H1 (cell line): ENCODE measurements around the gene MYO1G. TPM values are rescaled to one million over a fixed set of nuclear protein-coding genes. Genes with fewer than 3 reads are reported as not detected.
A peak's percentile ranks its signal among the peaks of the same experiment; 100 is the strongest.

Source experiments
- CTCF ChIA-PET: fragments of 300-600 bp; sonication (Branson Sonifier 250); formaldehyde crosslinking; loops from one replicate; lab custom pipeline; 2021; ENCODE audit not compliant: partially characterized antibody; lab: Charles Lee
- POLR2A ChIA-PET: fragments of 300-600 bp; sonication (Branson Sonifier 250); formaldehyde crosslinking; loops from one replicate; lab custom pipeline; 2021; ENCODE audit warnings: inconsistent platforms; ENCODE audit not compliant: partially characterized antibody; lab: Charles Lee
- DNase-seq, 2 experiments: peaks; one replicate each; pipeline versions ENCODE4 v3.0.0 to v3.0.0-alpha.2; 2010 to 2022; ENCODE audit warnings: low spot score in 2 of 2, low read depth in 1 of 2, mixed read lengths in 1 of 2
- FAIRE-seq: peaks from 2 replicates; lab custom pipeline; 2011; peaks lifted over from hg19 to GRCh38; lab: Jason Lieb, UNC
- H2AFZ ChIP-seq: 2 replicates; pipeline ENCODE4 v1.8.1; 2012; ENCODE audit warnings: low read length, inconsistent platforms
- H2AK5ac ChIP-seq: 2 replicates; pipeline ENCODE4 v1.6.1; 2013; ENCODE audit warnings: low read depth, low read length
- H2BK120ac ChIP-seq: replicated peaks from 2 replicates; pipeline ENCODE3; 2013; ENCODE audit warnings: low read depth, low read length, inconsistent platforms
- H2BK12ac ChIP-seq: 2 replicates; pipeline ENCODE4 v1.6.1; 2013; ENCODE audit warnings: low read depth, low read length
- H2BK15ac ChIP-seq: 2 replicates; pipeline ENCODE4 v1.6.1; 2013; ENCODE audit warnings: low read length
- H2BK20ac ChIP-seq: 2 replicates; pipeline ENCODE4 v1.6.1; 2013; ENCODE audit warnings: low read length
- H2BK5ac ChIP-seq: 2 replicates; pipeline ENCODE4 v1.6.1; 2013; ENCODE audit warnings: low read depth, low read length
- H3K14ac ChIP-seq: 2 replicates; pipeline ENCODE4 v1.6.1; 2013; ENCODE audit warnings: inconsistent platforms; ENCODE audit not compliant: insufficient read length
- H3K18ac ChIP-seq: 2 replicates; pipeline ENCODE4 v1.6.1; 2013; ENCODE audit warnings: low read length; ENCODE audit errors: extremely low read depth
- H3K23ac ChIP-seq: 2 replicates; pipeline ENCODE4 v1.6.1; 2013; ENCODE audit warnings: inconsistent platforms; ENCODE audit not compliant: insufficient read length
- H3K23me2 ChIP-seq: 2 replicates; pipeline ENCODE4 v1.6.1; 2013; ENCODE audit warnings: low read depth, low read length
- H3K27ac ChIP-seq: 2 replicates; pipeline ENCODE4 v1.6.1; 2011; ENCODE audit warnings: low read depth, low read length, inconsistent platforms
- H3K27me3 ChIP-seq, 4 experiments: replicated peaks in 1 of 4; 1 replicate in 1 of 4; 2 replicates in 3 of 4; pipeline versions ENCODE4 v1.6.1 to v1.8.1; 2011 to 2013; ENCODE audit warnings: low read length in 3 of 4, mild to moderate bottlenecking in 3 of 4, inconsistent platforms in 2 of 4, mixed read lengths in 2 of 4, moderate library complexity in 1 of 4; ENCODE audit not compliant: control insufficient read depth in 3 of 4, insufficient read depth in 3 of 4; ENCODE audit errors: extremely low read depth in 1 of 4
- H3K36me3 ChIP-seq, 4 experiments: 2 replicates each; pipeline versions ENCODE4 v1.6.1 to v1.8.1; 2011 to 2013; ENCODE audit warnings: mild to moderate bottlenecking in 4 of 4, low read length in 3 of 4, moderate library complexity in 2 of 4, control low read depth in 1 of 4, inconsistent platforms in 1 of 4; ENCODE audit not compliant: insufficient read depth in 4 of 4, control insufficient read depth in 2 of 4
- H3K4ac ChIP-seq: replicated peaks from 2 replicates; pipeline ENCODE3; 2013; ENCODE audit warnings: low read length, low read depth, mixed read lengths, inconsistent platforms; ENCODE audit not compliant: insufficient read length
- H3K4me1 ChIP-seq, 4 experiments: replicated peaks in 1 of 4; 1 replicate in 1 of 4; 2 replicates in 3 of 4; pipeline versions ENCODE4 v1.6.1 to v1.8.1; 2011 to 2013; ENCODE audit warnings: low read length in 3 of 4, inconsistent platforms in 2 of 4, mixed read lengths in 1 of 4; ENCODE audit not compliant: insufficient read depth in 4 of 4, control insufficient read depth in 3 of 4
- H3K4me2 ChIP-seq, 2 experiments: 2 replicates each; pipeline versions ENCODE4 v1.6.1 to v1.8.1; 2011 to 2013; ENCODE audit warnings: low read depth in 2 of 2, low read length in 2 of 2, control low read depth in 1 of 2, inconsistent platforms in 1 of 2, mild to moderate bottlenecking in 1 of 2; ENCODE audit not compliant: insufficient read depth in 1 of 2
- H3K4me3 ChIP-seq, 4 experiments: fragments of 200-600, 300-600 bp in 1 of 4; sonication (generic), shearing (Covaris generic), sonication (Bioruptor Twin) in 1 of 4; 2 replicates each; pipeline versions ENCODE4 v1.5.1 to v1.8.1; 2011 to 2016; ENCODE audit warnings: low read length in 4 of 4, low read depth in 3 of 4, control low read depth in 2 of 4, inconsistent platforms in 2 of 4, mild to moderate bottlenecking in 2 of 4, mixed read lengths in 1 of 4, moderate library complexity in 1 of 4; ENCODE audit not compliant: insufficient read depth in 2 of 4; ENCODE audit errors: extremely low read depth in 1 of 4
- H3K56ac ChIP-seq: replicated peaks from 2 replicates; pipeline ENCODE3; 2013; ENCODE audit warnings: low read depth, mild to moderate bottlenecking, mixed read lengths, low read length, inconsistent platforms; ENCODE audit not compliant: insufficient read length
- H3K79me1 ChIP-seq: 2 replicates; pipeline ENCODE4 v1.6.1; 2013; ENCODE audit warnings: low read depth, low read length, control low read depth
- H3K79me2 ChIP-seq, 2 experiments: 2 replicates each; pipeline versions ENCODE4 v1.6.1 to v1.8.1; 2012 to 2013; ENCODE audit warnings: low read length in 2 of 2, mild to moderate bottlenecking in 2 of 2, inconsistent platforms in 1 of 2; ENCODE audit not compliant: insufficient read depth in 2 of 2, control insufficient read depth in 1 of 2
- H3K9ac ChIP-seq, 4 experiments: replicated peaks in 1 of 4; 1 replicate in 1 of 4; 2 replicates in 3 of 4; pipeline versions ENCODE4 v1.6.1 to v1.8.1; 2011 to 2013; ENCODE audit warnings: low read depth in 3 of 4, low read length in 3 of 4, control low read depth in 2 of 4, mild to moderate bottlenecking in 2 of 4, moderate library complexity in 2 of 4, inconsistent platforms in 1 of 4; ENCODE audit errors: extremely low read depth in 1 of 4
- H3K9me3 ChIP-seq, 2 experiments: 2 replicates each; pipeline versions ENCODE4 v1.6.1 to v1.8.1; 2012 to 2013; ENCODE audit warnings: mild to moderate bottlenecking in 2 of 2, moderate library complexity in 2 of 2, control low read depth in 1 of 2, inconsistent platforms in 1 of 2, low read depth in 1 of 2, low read length in 1 of 2, mixed read lengths in 1 of 2; ENCODE audit not compliant: insufficient read depth in 2 of 2
- H4K20me1 ChIP-seq, 2 experiments: replicated peaks in 1 of 2; 2 replicates each; pipeline versions ENCODE3 to v1.8.1; 2011 to 2013; ENCODE audit warnings: inconsistent platforms in 2 of 2, low read length in 2 of 2, mild to moderate bottlenecking in 1 of 2; ENCODE audit not compliant: insufficient read depth in 2 of 2, control insufficient read depth in 1 of 2
- H4K5ac ChIP-seq: 2 replicates; pipeline ENCODE4 v1.6.1; 2013; ENCODE audit warnings: low read length, low read depth, mixed read lengths, inconsistent platforms; ENCODE audit not compliant: insufficient read length
- H4K8ac ChIP-seq: 2 replicates; pipeline ENCODE4 v1.8.0; 2013; ENCODE audit warnings: mild to moderate bottlenecking, moderate library complexity, low read length, inconsistent platforms; ENCODE audit not compliant: insufficient read depth; ENCODE audit errors: extremely low read depth
- H4K91ac ChIP-seq: replicated peaks from 2 replicates; pipeline ENCODE3; 2013; ENCODE audit warnings: low read length, mixed read lengths, inconsistent platforms; ENCODE audit not compliant: insufficient read length
- BRCA1 ChIP-seq: IDR thresholded peaks from 2 replicates; pipeline ENCODE4 v1.6.1; 2012; ENCODE audit warnings: low read depth, low read length, improper control_type of control experiment
- KDM1A ChIP-seq: fragments of 200-600, 300-600 bp; sonication (generic); IDR thresholded peaks from 2 replicates; pipeline ENCODE4 v1.7.1; 2016; ENCODE audit warnings: mild to moderate bottlenecking, low read length, borderline replicate concordance
- KDM5A ChIP-seq: fragments of 200-600 bp; IDR thresholded peaks from 2 replicates; pipeline ENCODE4 v1.7.1; 2012; ENCODE audit warnings: mild to moderate bottlenecking, low read length, inconsistent platforms, mixed read lengths
- SP1 ChIP-seq: IDR thresholded peaks from 2 replicates; pipeline ENCODE4 v1.6.1; 2011; ENCODE audit warnings: low read depth, low read length
- WGBS, 2 experiments: shearing (Covaris generic) in 1 of 2; methylation state at CpG; one replicate each; pipeline versions ENCODE4 v1.1.6 to v1.1.7; 2013 to 2015; ENCODE audit warnings: low lambda C conversion rate in 2 of 2, mixed read lengths in 2 of 2, inconsistent platforms in 1 of 2, low coverage in 1 of 2, missing lambda C conversion rate in 1 of 2; ENCODE audit not compliant: insufficient replicate concordance in 2 of 2, insufficient coverage in 1 of 2, insufficient read length in 1 of 2; ENCODE audit errors: extremely low coverage in 1 of 2, missing lambda C conversion rate in 1 of 2; 5-methylcytosine and 5-hydroxymethylcytosine counted together
- polyA plus RNA-seq, 7 experiments: library from polyadenylated mRNA; depleted of rRNA in 3 of 7; stranded (reverse) in 5 of 7; unstranded in 2 of 7; fragments of >200 nt in 5 of 7; fragments of 200-250 nt in 2 of 7; gene quantifications; 1 replicate in 5 of 7; 2 replicates in 1 of 7; 4 replicates in 1 of 7; pipeline versions ENCODE4 v1.2.1 to v1.2.3, GENCODE V29; 2011 to 2013; ENCODE audit warnings: missing spikeins in 2 of 7, mixed read lengths in 2 of 7
- total RNA-seq: library from RNA; stranded (reverse); fragmentation: NEBNext Ultra II Directional; extraction: Animal tissue kit (Norgen Biotek cat#: 25700); gene quantifications from 2 replicates; pipeline ENCODE4 v1.2.1, GENCODE V29; 2021

Gene MYO1G
- total and polyA plus RNA-seq, 2 of the 8 experiments (the other 6 are each of a cell fraction or from before 2014, with no cell fraction given), result 0.08 to 0.19 TPM

DNA sequence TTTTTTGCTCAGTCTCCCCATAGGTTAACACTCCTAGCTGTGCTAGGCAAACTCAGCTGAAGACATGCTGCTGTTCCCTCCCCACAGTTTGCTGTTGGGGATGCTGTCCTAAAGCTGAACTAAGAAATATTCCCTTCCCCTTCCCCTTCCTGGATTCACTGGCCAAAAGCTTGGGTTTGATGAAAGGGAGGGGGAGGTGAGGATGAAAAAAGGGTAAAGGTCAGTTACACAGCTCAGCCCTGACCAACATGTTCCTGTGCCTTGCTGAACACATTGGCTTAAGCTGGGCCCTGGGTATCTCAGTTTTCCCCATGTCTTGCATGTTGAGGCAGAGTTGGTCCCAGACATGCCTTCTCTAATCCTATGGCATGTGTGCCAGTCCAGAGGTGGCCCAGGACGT, 36.5 kb upstream of the MYO1G start:
- no peak for DNase-seq
- no peaks in the 10 kb centered on the region; a peak in 2 of 8 replicates for H3K36me3 ChIP-seq
- peaks cover 5% of the 10 kb centered on the region for H3K79me1 ChIP-seq
- H2BK5ac ChIP-seq, result peak overlapping the region; percentile 52; the same call in 1 of the 2 replicates
- H2BK120ac ChIP-seq, result no peak overlapping the region
- H3K9me3 ChIP-seq, result peaks cover 0 to 7% of the 10 kb centered on the region in 2 experiments; a peak in 1 of 4 replicates
- no peak overlapping the region for H3K4ac ChIP-seq
- no peak overlapping the region for H3K18ac ChIP-seq
- H4K5ac ChIP-seq, result no peak overlapping the region
- H3K4me2 ChIP-seq, result no peak overlapping the region
- FAIRE-seq, result no peak
- CTCF ChIA-PET, result interaction anchor here (0.6 to 2.3 kb wide), 5 partner anchors 42 to 98 kb away, joined by 3 to 6 read pairs (median 3); no protein-coding TSS in a partner anchor
- no peak overlapping the region for H3K23ac ChIP-seq
- H3K4me1 ChIP-seq, result no peaks in the 10 kb centered on the region
- no peak overlapping the region for H4K8ac ChIP-seq
- POLR2A ChIA-PET, result interaction anchor here (1.1 to 1.4 kb wide), 4 partner anchors 11 to 30 kb away, joined by 3 read pairs; no protein-coding TSS in a partner anchor
- H3K23me2 ChIP-seq, result no peaks in the 10 kb centered on the region
- H3K9ac ChIP-seq, result no peak overlapping the region
- H2AFZ ChIP-seq, result no peak overlapping the region
- H2AK5ac ChIP-seq, result no peak overlapping the region
- H4K91ac ChIP-seq, result no peak overlapping the region
- H2BK20ac ChIP-seq, result no peak overlapping the region
- H3K79me2 ChIP-seq, result peaks cover 0 to 5% of the 10 kb centered on the region in 2 experiments; a peak in 1 of 4 replicates
- no peak for TF ChIP-seq BRCA1
- TF ChIP-seq KDM1A, result no peak
- TF ChIP-seq SP1, result no peak
- TF ChIP-seq KDM5A, result no peak
- no peaks in the 10 kb centered on the region for H3K27me3 ChIP-seq
- H4K20me1 ChIP-seq, result peaks cover 0 to 2% of the 10 kb centered on the region in 2 experiments
- no peak overlapping the region for H3K27ac ChIP-seq
- 75% methylated on average over 1 of the region's 1 CpG; no CpG with 5 or more reads in 1 of the 2 experiments for WGBS, 2 experiments
- H2BK12ac ChIP-seq, result no peak overlapping the region
- no peak overlapping the region for H3K56ac ChIP-seq
- no peak overlapping the region for H2BK15ac ChIP-seq
- no peak overlapping the region; a peak in 1 of 8 replicates for H3K4me3 ChIP-seq
- no peak overlapping the region for H3K14ac ChIP-seq
